DOHH2 (cell line): ENCODE results near the gene HS3ST5.
A peak's percentile ranks its signal among the peaks of the same experiment; 100 is the strongest.

Experiments used
- H3F3A ChIP-seq: fragments of 200-600 bp; sonication (generic), shearing (Covaris generic); 2 replicates; pipeline ENCODE4 v1.6.0; 2016; ENCODE audit warnings: antibody characterized with exemption, mild to moderate bottlenecking; ENCODE audit not compliant: control insufficient read depth, insufficient read depth
- H3K27ac ChIP-seq: fragments of 200-600 bp; sonication (generic); 2 replicates; pipeline ENCODE4 v1.5.1; 2014; ENCODE audit warnings: low read depth, mild to moderate bottlenecking, low read length, moderate library complexity
- H3K27me3 ChIP-seq: fragments of 200-600 bp; sonication (generic); 2 replicates; pipeline ENCODE4 v1.6.1; 2014; ENCODE audit warnings: mild to moderate bottlenecking, low read length, mixed read lengths; ENCODE audit not compliant: control insufficient read depth
- H3K36me3 ChIP-seq: fragments of 200-600 bp; sonication (generic); 2 replicates; pipeline ENCODE4 v1.6.1; 2014; ENCODE audit warnings: mild to moderate bottlenecking, low read length, moderate library complexity, mixed read lengths; ENCODE audit not compliant: control insufficient read depth
- H3K4me1 ChIP-seq: fragments of 200-600 bp; sonication (generic); 2 replicates; pipeline ENCODE4 v1.6.1; 2014; ENCODE audit warnings: mild to moderate bottlenecking, low read length, mixed read lengths; ENCODE audit not compliant: control insufficient read depth
- H3K4me2 ChIP-seq: fragments of 200-600 bp; sonication (generic); 2 replicates; pipeline ENCODE4 v1.6.0; 2014; ENCODE audit warnings: mild to moderate bottlenecking, low read length, moderate library complexity
- H3K4me3 ChIP-seq: fragments of 200-600 bp; sonication (generic); 2 replicates; pipeline ENCODE4 v1.5.1; 2014; ENCODE audit warnings: mild to moderate bottlenecking, low read length, mixed read lengths
- H3K79me2 ChIP-seq: fragments of 200-600 bp; sonication (generic); 2 replicates; pipeline ENCODE4 v1.6.1; 2014; ENCODE audit warnings: mild to moderate bottlenecking, low read length, mixed read lengths; ENCODE audit not compliant: control insufficient read depth
- H3K9me2 ChIP-seq: fragments of 200-600 bp; sonication (generic); replicated peaks from 2 replicates; pipeline ENCODE4 v1.6.1; 2014; ENCODE audit warnings: mild to moderate bottlenecking, low read length, mixed read lengths; ENCODE audit not compliant: control insufficient read depth
- H3K9me3 ChIP-seq: fragments of 200-600 bp; sonication (generic); 2 replicates; pipeline ENCODE4 v1.6.1; 2014; ENCODE audit warnings: antibody characterized with exemption, low read length, mixed read lengths; ENCODE audit not compliant: control insufficient read depth, insufficient read depth
- H4K20me1 ChIP-seq: fragments of 200-600 bp; sonication (generic); 2 replicates; pipeline ENCODE4 v1.6.0; 2014; ENCODE audit warnings: low read depth, mild to moderate bottlenecking, antibody characterized with exemption, low read length, moderate library complexity; ENCODE audit not compliant: control insufficient read depth, insufficient read depth
- CTCF ChIP-seq: fragments of 200-600 bp; sonication (generic); IDR thresholded peaks from one replicate; pipeline ENCODE4 v1.5.1; 2014; ENCODE audit warnings: antibody characterized with exemption, mild to moderate bottlenecking, low read depth, low read length; ENCODE audit not compliant: poor library complexity, severe bottlenecking
- EZH2phosphoT487 ChIP-seq: fragments of 200-600 bp; sonication (generic); IDR thresholded peaks from 2 replicates; pipeline ENCODE4 v1.6.1; 2017; ENCODE audit warnings: borderline replicate concordance, mild to moderate bottlenecking, antibody characterized with exemption, low read length, moderate library complexity, mixed read lengths

HS3ST5 gene

GRCh38 chr6:114115652-114116051, 227.2 kb downstream of the HS3ST5 start:
- Histone ChIP-seq H3K36me3 (no peaks in the 10 kb centered on the region), H4K20me1 (no peaks in the 10 kb centered on the region), H3K27me3 (no peaks in the 10 kb centered on the region), H3K79me2 (no peaks in the 10 kb centered on the region), H3K9me3 (no peaks in the 10 kb centered on the region), H3K4me3 (no peak overlapping the region), H3K4me1 (no peaks in the 10 kb centered on the region), H3F3A (no peaks in the 10 kb centered on the region), H3K4me2 (no peak overlapping the region), H3K9me2 (no peaks in the 10 kb centered on the region), H3K27ac (no peak overlapping the region)
- TF ChIP-seq EZH2phosphoT487 (no peak), CTCF (no peak)

GRCh38 chr6:114108119-114109002, 234.5 kb downstream of the HS3ST5 start:
- no peaks in the 10 kb centered on the region for H3K4me1 ChIP-seq
- H3K36me3 ChIP-seq: no peaks in the 10 kb centered on the region
- H3K9me2 ChIP-seq: no peaks in the 10 kb centered on the region
- H3K4me3 ChIP-seq: no peak overlapping the region
- H4K20me1 ChIP-seq: no peaks in the 10 kb centered on the region
- no peaks in the 10 kb centered on the region for H3F3A ChIP-seq
- H3K79me2 ChIP-seq: no peaks in the 10 kb centered on the region
- TF ChIP-seq CTCF: peak; percentile 79
- no peak for TF ChIP-seq EZH2phosphoT487
- H3K4me2 ChIP-seq: no peak overlapping the region
- H3K27me3 ChIP-seq: no peaks in the 10 kb centered on the region
- no peak overlapping the region for H3K27ac ChIP-seq
- no peaks in the 10 kb centered on the region for H3K9me3 ChIP-seq

GRCh38 chr6:114106020-114106419, 236.8 kb downstream of the HS3ST5 start:
- H3K36me3 ChIP-seq: no peaks in the 10 kb centered on the region
- no peaks in the 10 kb centered on the region for H3F3A ChIP-seq
- H3K4me3 ChIP-seq: no peak overlapping the region
- H3K27me3 ChIP-seq: no peaks in the 10 kb centered on the region
- no peak overlapping the region for H3K4me2 ChIP-seq
- H3K27ac ChIP-seq: no peak overlapping the region
- H3K9me2 ChIP-seq: no peaks in the 10 kb centered on the region
- H3K9me3 ChIP-seq: no peaks in the 10 kb centered on the region
- H4K20me1 ChIP-seq: no peaks in the 10 kb centered on the region
- no peaks in the 10 kb centered on the region for H3K4me1 ChIP-seq
- no peaks in the 10 kb centered on the region for H3K79me2 ChIP-seq
- TF ChIP-seq CTCF (no peak), EZH2phosphoT487 (no peak)
